Uterus (tissue), 4 donors: ENCODE measurements around the gene OR6J1. TPM values are rescaled to one million over a fixed set of nuclear protein-coding genes. Genes with fewer than 3 reads are reported as not detected.
"Not testable (repeated sequence)": the region's sequence is repeated elsewhere in the genome, so short reads cannot be mapped to it uniquely, and the experiment has no call there.

Experiments
- DNase-seq, 2 donors: peaks; one replicate each; pipeline ENCODE4 v3.0.0-alpha.2; 2019 to 2020
- H3K27ac ChIP-seq, 2 donors: fragments of 200-600 bp; sonication (generic); 1 replicate in 1 of 2; 2 replicates in 1 of 2; pipeline ENCODE4 v1.5.1; 2016 to 2018
- H3K27me3 ChIP-seq, 2 donors: fragments of 200-600 bp; sonication (generic); one replicate each; pipeline ENCODE4 v1.5.1; 2018 to 2019; ENCODE audit warnings: control low read depth in 1 of 2
- H3K36me3 ChIP-seq, 2 donors: fragments of 200-600 bp; sonication (generic); one replicate each; pipeline ENCODE4 v1.5.1; 2019; ENCODE audit warnings: control low read depth in 1 of 2
- H3K4me1 ChIP-seq, 2 donors: fragments of 200-600 bp; sonication (generic); one replicate each; pipeline ENCODE4 v1.5.1; 2018 to 2019; ENCODE audit warnings: control low read depth in 1 of 2
- H3K4me3 ChIP-seq, 2 donors: fragments of 200-600 bp; sonication (generic); 1 replicate in 1 of 2; 2 replicates in 1 of 2; pipeline ENCODE4 v1.5.1; 2018 to 2019; ENCODE audit warnings: mild to moderate bottlenecking in 1 of 2
- H3K9me3 ChIP-seq, 2 donors: fragments of 200-600 bp; sonication (generic); one replicate each; pipeline ENCODE4 v1.5.1; 2019; ENCODE audit warnings: control low read depth in 1 of 2
- CTCF ChIP-seq, 4 experiments: fragments of 200-600 bp in 2 of 4; fragments of 450-650 bp in 2 of 4; sonication (generic) in 2 of 4; IDR thresholded peaks; one replicate each; pipeline ENCODE4 v1.5.1; 2016 to 2019; ENCODE audit warnings: antibody characterized with exemption in 4 of 4, mild to moderate bottlenecking in 2 of 4, moderate library complexity in 1 of 4
- POLR2A ChIP-seq, 2 donors: fragments of 450-650 bp; IDR thresholded peaks; one replicate each; pipeline ENCODE4 v1.6.1; 2016; ENCODE audit warnings: antibody characterized with exemption in 2 of 2, mild to moderate bottlenecking in 1 of 2, moderate library complexity in 1 of 2
- intact Hi-C: fragments of 100-400 bp; cut with DNase I; formaldehyde crosslinking; loops from one replicate; pipeline ENCODE4 v1.15.1; 2023; ENCODE audit warnings: low total_unique reads
- total RNA-seq, 4 donors: library from RNA; depleted of rRNA in 3 of 4; stranded (reverse); fragments of >200 nt in 3 of 4; gene quantifications; one replicate each; pipeline versions ENCODE4 v1.1.0 to v1.2.4, GENCODE V29; 2014 to 2023
- donor health status: DM: yes; HTN: yes; CAD: no.

Gene OR6J1
- total RNA-seq, 4 donors from 2014 or later: 0.14 TPM; not detected in 3

- Histone ChIP-seq H3K4me1 (no peaks in the 10 kb centered on the region), H3K36me3 (no peaks in the 10 kb centered on the region), H3K27me3 (no peaks in the 10 kb centered on the region), H3K9me3 (no peaks in the 10 kb centered on the region), H3K27ac (no peak overlapping the region), H3K4me3 (no peak overlapping the region)
- no peak for TF ChIP-seq POLR2A (IDR thresholded peaks at IDR 0.05)
- no peak for TF ChIP-seq CTCF (IDR thresholded peaks at IDR 0.05)
- intact Hi-C loops: no loop called here
- DNase-seq: no peak
These were observed 14.8 kb downstream of the OR6J1 start for GRCh38 chr14:22629361-22629760.

- intact Hi-C loops: no loop called here
- TF ChIP-seq POLR2A (IDR thresholded peaks at IDR 0.05) (no peak), CTCF (IDR thresholded peaks at IDR 0.05) (no peak)
These were observed 16.5 kb downstream of the OR6J1 start for GRCh38 chr14:22627506-22628263.

GRCh38 chr14:22626590-22626989 is 17.6 kb downstream of the OR6J1 start:
- Histone ChIP-seq H3K27ac (no peak overlapping the region), H3K9me3 (no peaks in the 10 kb centered on the region), H3K4me1 (no peaks in the 10 kb centered on the region), H3K4me3 (no peak overlapping the region), H3K36me3 (no peaks in the 10 kb centered on the region), H3K27me3 (no peaks in the 10 kb centered on the region)
- intact Hi-C loops: no loop called here
- TF ChIP-seq POLR2A (IDR thresholded peaks at IDR 0.05): no peak
- TF ChIP-seq CTCF (IDR thresholded peaks at IDR 0.05): no peak
- DNase-seq: no peak

More at GRCh38 chr14:22627506-22628263, 16.5 kb downstream of the OR6J1 start:
- H3K4me1 ChIP-seq: no peaks in the 10 kb centered on the region
- H3K9me3 ChIP-seq: no peaks in the 10 kb centered on the region
- no peak for DNase-seq
- H3K4me3 ChIP-seq: no peak overlapping the region
- H3K27me3 ChIP-seq: no peaks in the 10 kb centered on the region
- H3K36me3 ChIP-seq: no peaks in the 10 kb centered on the region
- H3K27ac ChIP-seq: no peak overlapping the region

GRCh38 chr14:22623047-22623446 is 21.1 kb downstream of the OR6J1 start:
- no peak overlapping the region for H3K27ac ChIP-seq
- H3K27me3 ChIP-seq: no peaks in the 10 kb centered on the region
- no peaks in the 10 kb centered on the region for H3K36me3 ChIP-seq
- TF ChIP-seq POLR2A (IDR thresholded peaks at IDR 0.05) (no peak), CTCF (IDR thresholded peaks at IDR 0.05) (no peak)
- intact Hi-C loops: no loop called here
- no peak overlapping the region for H3K4me3 ChIP-seq
- no peak for DNase-seq
- no peaks in the 10 kb centered on the region for H3K9me3 ChIP-seq
- H3K4me1 ChIP-seq: no peaks in the 10 kb centered on the region

GRCh38 chr14:22622255-22622654 is 21.9 kb downstream of the OR6J1 start:
- no peak for DNase-seq
- intact Hi-C loops: no loop called here
- no peak overlapping the region for H3K27ac ChIP-seq
- H3K4me3 ChIP-seq: no peak overlapping the region
- H3K36me3 ChIP-seq: no peaks in the 10 kb centered on the region
- no peaks in the 10 kb centered on the region for H3K9me3 ChIP-seq
- TF ChIP-seq POLR2A (IDR thresholded peaks at IDR 0.05): no peak
- no peak for TF ChIP-seq CTCF (IDR thresholded peaks at IDR 0.05)
- H3K4me1 ChIP-seq: no peaks in the 10 kb centered on the region
- H3K27me3 ChIP-seq: no peaks in the 10 kb centered on the region

- intact Hi-C loops, DNase-seq, H3K27ac ChIP-seq, H3K27me3 ChIP-seq, H3K9me3 ChIP-seq, H3K4me1 ChIP-seq, H3K36me3 ChIP-seq, H3K4me3 ChIP-seq: not testable (repeated sequence)
These were observed 28.4 kb downstream of the OR6J1 start for GRCh38 chr14:22615765-22616164.
